Stimulated activated CD4-positive, alpha-beta T cell treated with anti-CD3 and anti-CD28 coated beads, Interleukin-2, amount 100 ng/mL, for 24 hours (primary cell): ENCODE results near the gene SLC16A12.

Experiments
- DNase-seq, 2 donors: peaks; one replicate each; pipeline ENCODE4 v3.0.0-alpha.2; 2020

Gene SLC16A12

DNA sequence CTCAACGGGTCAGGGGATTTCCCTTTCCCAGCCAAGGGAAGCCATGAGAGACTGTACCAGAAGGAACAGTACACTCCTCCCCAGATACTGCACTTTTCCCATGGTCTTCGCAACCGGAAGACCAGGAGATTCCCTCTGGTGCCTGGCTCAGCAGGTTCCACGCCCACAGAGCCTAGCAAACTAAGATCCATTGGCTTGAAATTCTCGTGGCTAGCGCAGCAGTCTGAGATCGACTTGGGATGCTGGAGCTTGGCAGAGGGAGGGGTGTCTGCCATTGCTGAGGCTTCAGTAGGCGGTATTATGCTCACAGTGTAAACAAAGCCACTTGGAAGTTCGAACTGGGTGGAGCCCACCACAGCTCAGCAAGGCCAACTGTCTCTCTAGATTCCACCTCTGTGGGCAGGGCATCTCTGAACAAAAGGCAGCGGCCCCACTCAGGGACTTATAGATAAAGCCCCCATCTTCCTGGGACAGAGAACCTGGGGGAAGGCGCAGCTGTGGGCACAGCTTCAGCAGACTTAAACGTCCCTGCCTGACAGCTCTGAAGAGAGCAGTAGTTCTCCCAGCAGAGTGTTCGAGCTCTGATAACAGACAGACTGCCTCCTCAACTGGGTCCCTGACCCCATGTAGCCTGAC is 29.6 kb downstream of the SLC16A12 start:
- DNase-seq: no peak

DNA sequence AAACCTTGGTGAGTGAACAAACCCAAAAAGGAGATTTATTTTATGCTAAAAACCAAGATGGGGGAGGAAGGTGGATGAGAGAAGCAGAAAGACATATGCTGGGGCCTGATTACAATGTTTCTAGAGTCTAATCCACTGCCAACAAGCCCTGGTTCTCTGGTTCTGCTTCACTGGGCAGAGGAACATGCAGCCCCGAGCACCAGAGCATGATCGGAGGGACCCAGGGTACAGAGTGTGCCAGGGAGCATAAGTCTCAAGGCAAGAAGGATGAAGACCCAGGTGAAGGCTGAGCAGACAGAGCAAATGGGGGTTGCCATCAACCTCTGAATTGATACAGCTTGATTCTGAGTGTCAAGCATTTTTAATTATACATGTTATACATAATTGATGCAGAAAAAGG is 30.7 kb downstream of the SLC16A12 start:
- DNase-seq: no peak

DNA sequence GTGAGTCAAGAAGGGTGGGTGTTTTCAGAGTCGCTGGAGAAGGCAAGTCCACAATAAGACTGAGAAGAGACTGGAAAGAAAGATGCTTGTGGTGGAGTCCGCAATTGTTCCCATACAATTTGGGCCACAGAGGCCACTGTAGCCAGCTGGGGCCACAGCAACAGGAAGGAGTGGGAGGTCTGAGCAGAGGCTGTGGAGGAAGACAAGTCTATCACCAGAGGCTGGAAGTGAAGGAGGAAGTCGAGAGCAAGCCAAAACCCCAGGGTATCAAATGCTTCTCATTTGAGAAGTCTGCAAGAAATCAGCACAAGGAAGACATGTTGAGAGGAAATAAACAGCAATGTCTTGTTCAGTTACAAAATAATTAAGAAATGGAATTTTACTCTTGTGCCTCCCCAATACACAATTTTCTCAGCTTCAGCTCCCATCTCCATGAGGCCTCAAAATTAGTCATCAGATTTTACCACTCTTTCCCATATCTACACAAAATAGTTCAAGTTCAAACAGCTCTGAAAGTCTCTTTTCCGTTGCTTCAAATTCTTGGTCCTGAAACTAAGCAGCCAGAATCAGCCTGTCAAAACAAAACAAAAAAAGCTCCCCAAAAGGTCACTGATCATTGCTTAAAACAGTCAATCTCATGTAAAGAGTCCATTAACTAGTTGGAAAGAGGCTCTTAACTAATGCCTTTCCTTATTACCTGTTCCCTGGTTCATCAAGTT is 31.6 kb downstream of the SLC16A12 start:
- peak in 1 of 2 donors; percentile 1 for DNase-seq

DNA sequence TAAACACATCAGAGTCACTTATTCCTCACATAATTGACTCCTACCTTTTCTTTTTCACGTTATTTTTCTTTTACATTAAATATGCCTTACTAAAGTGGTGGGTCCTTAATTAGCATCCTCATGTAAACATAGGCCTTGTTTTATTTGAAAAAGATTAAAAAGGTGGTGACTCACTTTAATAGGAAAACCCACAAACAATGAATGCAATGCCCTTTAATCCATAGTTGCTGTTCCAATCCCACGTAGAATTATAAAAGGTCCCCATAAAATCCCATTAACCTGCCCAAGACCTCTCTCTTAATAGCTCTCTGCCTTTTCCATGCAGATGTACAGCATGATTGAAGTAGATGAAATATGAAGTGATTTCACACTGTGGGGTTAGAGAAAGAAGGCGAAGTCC is 32.2 kb downstream of the SLC16A12 start:
- DNase-seq: no peak

DNA sequence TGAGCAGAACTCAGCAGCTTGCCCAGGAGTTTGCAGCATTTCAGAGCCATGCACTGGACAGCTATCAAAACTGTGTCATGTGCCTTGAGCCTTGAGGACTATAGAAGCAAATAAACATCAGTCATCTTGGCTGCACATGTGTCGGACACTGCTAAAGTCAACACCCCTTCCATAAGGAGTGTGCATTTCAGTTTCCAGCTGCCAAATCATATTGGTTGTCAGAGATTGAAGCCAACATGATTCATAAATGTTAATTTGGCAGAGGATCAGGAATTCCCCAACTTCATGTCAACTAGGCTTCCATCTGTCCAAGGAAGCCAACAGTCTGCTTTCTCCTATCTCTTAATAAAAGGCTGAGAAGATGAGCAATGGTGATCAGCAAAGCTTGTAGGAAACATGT is 32.8 kb downstream of the SLC16A12 start:
- DNase-seq: no peak

DNA sequence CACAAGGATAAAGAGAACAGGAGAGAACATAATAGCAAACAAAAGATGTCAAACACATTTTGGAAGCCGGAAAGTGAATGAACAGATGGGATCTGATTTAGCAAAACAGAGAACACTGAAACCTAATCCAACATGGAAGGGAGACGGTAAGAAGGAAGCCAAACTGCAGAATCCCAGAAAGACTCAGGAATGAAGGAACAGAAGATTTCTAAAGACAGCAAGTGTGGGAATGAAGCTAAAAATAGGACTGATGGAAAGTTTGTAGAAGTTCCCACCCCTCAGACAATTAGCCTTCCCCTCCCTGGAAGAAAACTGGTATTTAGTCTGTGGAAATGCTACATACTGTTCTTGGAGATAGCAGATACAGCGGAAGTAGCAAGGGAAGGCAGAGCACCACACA is 40.8 kb downstream of the SLC16A12 start:
- DNase-seq: no peak

DNA sequence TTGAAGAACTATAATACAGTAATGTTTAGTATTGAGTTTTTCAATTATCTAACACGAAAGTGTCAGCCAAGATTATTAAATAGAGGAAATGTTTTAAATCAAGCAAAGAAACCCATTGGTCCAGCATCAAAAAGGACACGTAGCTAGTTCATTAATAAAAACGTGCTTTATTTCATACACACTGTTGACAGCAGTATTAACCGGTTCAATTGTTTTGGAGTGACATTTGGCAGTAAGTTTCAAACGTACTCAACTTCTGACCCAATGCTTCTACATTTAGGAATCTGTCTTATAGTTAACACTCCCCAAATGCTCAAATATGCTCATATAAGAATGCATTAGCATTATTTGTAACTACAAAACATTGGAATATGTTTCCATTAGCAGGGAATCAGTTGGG is 41.3 kb downstream of the SLC16A12 start:
- DNase-seq: no peak

DNA sequence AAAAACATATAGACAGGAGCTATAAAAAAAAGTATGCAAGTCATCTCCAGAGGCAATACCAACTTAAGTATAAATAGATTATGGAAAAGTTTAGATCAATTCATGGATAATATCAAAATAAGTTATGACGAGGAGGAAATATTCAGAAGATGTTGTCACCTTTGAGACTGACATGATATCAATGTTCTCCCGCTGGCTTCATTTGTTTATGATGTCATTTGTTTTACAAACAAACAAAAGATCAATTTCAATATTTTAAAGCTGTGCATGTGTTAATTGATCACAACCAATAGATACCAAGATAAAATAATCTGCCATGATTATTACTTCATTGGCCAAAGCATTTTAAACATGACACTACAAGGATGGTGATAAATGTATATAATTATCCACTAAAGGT is 43.5 kb downstream of the SLC16A12 start:
- no peak for DNase-seq

DNA sequence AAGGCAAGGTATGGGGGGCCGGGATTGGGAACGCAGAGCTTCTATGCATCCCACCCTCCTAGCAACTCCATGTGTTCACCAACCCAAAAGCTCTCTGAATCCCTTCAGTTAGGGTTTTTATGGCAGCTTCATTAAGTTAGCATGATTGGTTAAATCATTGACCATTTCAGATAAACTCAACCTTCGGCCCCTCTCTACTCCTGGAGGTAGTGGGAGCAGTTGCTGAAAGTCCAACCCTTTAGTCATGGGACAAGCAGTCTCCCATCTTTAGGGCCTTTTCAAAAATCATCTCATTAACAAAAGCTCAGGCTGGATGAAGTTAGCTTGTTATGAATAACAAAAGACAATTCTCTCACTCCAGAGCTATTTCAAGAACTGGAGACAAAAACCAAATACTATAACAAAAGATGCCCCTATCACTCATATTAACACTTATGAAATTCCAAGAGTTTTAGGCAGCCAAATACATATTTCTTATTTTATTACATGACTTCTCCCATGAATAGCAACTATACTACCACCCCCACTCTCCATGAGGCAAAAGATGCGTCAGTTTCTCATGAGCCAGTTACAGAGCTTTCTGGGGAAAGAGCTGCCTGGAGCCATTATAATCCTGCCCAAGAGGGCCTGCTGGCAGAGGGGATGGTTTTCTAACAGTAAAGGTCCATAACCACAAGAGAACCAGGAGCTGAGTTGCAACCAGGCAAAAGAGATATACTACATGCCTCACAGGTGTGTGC is 44.6 kb downstream of the SLC16A12 start:
- no peak for DNase-seq

DNA sequence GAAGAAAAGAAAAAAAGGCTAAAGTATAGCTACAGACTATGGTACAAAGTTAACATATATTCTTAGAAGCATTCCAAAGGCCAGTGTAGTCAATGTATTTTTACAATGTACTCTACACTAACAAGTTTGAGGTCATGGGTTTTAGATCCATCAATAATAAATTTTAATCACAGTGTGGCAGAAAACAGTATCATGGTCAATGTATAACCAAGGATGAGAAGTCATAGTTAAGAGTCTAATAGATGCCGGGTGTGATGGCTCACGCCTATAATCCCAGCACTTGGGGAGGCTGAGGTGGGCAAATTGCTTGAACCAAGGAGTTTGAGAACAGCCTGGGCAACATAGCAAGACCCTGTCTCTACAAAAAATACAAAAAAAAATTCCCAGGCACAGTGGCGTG is 53.1 kb downstream of the SLC16A12 start:
- no peak for DNase-seq

DNA sequence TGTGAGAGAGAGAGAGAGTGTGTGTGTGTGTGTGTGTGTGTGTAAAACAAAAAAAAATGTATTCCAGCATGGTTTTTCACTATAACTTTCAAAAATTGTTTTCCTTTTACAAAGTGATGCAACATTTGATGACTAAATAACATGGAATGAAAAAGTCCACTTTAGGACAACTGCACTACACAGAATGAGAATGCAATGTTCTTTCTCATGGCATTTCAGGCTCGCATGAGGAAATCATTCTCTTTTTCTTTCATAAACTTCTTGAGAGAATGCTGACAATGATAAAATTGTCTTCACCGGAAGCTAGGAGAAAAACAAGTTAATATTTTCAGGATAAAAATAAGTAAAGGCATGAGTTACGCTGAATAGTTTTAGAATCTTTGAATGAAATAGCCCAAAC is 53.7 kb downstream of the SLC16A12 start:
- DNase-seq: no peak

DNA sequence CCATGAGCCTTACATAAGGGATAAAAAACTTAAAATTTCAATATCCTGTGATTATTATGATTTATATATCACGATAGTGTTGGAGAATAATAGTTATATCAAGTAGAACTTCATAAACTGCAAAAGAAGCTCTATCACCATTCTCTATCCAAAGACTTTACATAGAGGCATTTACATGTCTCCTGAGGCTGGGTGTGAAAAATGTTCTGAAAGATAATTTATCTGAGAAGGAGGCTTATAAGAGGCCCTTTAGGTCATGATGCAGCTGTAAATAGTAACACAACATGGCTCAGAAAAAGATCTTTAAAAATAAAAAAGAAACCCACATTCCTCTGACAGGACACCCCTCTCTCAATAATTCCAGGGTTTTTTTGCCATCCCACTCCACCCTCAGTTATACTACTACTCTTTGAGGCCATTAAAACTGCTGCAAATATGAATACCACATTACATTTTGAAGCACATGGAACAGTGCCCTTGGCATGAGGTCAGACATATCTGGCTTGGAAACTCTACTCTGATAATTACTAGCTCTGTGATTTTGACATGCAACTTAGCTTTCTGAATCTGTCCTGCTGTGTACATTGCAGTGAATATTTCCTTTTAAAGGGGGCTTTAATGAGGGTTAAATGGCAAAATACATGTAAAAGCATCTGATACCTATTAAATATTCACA is 55.5 kb downstream of the SLC16A12 start:
- DNase-seq: no peak

DNA sequence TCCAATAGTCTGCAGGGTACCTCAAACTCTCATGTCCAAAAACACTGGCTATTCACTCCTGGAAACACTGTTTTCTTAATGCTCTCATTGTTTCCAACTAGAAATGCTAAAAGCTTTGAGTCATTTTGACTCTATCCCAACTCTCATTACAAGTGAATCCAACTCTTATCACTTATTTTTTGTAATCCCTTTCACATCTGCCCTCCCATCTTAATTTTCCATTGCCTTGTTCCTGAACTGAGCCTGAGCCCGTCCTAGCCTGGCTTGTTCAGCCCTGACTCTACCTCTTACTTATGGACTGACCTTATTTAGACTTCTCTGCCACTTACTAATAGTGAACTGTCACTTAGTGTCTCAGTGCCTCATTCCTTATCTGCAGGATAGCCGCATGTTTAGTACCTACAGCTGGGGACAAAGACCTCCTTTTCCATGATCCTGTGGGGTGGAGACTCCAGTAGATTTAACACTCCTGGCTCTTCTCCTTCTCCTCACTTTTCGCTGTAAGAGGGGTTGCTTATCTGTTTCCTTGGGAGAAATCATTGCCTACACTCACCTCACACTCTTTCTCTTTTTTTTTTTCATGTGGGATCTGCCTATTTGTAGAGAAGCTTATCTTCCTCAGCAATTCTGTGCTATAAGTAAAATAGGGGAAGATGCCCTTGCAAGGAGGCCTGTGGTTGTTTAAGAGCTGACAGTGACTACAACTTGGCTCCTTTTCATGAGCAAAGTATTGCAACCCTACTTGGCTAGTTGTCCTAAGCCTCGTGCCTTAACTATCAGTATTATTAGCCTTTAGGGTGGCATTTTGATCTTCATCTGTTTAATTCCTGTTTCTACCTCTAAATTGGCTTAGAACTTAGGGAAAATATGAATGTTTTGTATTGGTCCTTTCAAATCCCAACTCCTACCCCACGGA is 56.4 kb downstream of the SLC16A12 start:
- no peak for DNase-seq

DNA sequence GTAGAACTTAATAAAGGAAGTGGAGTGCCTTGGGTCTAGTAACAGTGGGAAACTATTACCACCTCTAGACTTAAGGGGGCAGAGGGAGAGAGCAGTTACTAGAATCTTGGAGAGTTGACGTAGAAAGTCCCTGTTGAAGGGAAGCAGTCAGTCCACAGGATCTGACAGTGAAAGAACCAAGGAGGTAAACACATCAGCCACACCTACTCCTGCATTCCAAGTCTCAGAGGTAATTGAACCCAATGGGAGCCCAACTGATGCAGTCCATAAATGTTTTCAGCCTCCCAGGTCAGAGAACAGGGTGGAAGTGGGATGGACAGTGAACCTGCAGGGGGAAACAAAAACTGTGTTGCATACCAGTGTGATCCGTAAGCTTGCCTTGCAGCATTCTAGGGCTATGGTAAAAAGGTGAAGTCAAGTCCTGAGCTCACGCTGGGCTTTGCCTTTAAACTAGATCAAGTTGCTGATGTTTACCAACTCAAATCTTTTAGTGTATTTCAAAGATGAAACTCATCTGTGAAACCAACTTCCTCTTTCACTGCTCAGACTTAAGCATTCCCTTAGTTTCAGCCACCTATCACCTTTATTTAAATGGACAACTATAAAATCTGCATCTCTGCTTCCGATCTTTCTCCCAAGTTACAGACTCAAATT is 57.2 kb downstream of the SLC16A12 start:
- no peak for DNase-seq

DNA sequence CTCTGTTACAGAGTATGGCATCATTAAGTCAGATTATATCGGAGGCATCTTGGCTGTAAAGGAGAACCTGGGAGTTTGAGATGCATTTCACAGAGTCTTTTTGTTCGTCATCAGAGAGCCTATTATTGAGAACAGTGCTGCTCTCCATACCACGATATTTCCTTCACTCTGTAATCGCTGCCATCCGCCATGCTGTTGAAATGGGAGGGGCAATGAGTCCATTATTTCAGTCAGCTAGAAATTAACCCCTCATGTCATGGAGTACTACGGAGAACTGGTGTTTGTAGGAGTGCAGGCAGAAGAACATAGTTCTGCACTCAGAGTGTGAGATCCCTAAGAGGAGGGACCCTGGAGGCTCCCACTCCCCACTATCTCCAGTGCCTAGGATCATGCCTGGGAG is 59.2 kb downstream of the SLC16A12 start:
- DNase-seq: no peak

DNA sequence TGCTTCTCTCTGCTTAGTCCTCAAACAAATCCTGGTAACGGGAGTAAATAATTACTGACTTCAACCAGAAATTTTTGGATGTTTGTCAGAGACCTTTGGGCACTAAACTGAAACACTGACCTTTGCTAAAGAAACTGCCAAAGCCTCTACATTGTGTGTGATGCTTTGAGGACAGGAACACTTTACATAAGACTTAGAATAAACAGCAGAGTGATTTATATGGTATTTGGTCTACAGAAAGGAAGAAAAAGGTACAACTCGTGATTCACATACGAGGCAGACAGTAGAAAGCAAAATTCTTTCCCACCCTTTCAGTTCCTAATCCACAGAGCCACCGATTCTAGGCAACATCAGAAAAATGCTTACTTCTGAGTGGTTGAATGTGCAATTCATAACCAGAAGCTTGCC is 59.8 kb downstream of the SLC16A12 start:
- DNase-seq: no peak

DNA sequence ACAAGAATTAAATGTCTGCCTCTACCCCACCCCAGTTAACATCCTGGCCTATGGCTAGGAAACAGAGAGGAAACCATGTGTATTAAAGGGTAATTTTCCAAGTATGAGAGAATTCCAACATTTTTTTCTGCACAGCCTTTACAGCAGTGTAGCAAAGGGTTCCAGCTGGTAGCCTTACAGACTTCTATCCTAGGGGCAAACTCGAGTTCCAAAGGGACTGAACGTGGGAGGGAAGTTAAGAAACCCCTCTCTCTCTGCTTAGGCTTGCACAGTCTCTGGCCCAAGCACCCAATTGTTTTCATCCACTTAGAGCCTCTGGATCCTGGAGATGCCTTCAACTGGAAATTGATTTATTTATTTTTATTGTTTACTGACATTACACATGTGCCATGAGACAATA is 60.3 kb downstream of the SLC16A12 start:
- DNase-seq: no peak

DNA sequence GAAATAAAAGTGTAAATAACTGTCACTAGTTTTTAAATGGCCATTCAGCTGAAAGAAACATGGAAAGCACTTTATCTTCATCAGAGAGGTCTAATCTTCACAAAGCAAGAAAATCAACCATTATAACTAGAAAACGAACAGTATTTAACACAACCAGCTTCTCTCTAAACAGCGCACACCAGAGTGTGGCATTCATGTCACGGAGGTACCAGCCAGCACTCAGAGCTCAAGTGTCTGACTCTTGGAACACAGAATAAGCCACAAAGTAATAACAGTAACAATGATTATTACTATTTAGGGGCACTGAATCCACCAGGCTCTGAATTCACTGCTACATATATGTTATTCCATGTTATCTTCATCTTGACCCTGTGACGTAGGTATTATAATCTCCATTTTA is 60.9 kb downstream of the SLC16A12 start:
- no peak for DNase-seq

DNA sequence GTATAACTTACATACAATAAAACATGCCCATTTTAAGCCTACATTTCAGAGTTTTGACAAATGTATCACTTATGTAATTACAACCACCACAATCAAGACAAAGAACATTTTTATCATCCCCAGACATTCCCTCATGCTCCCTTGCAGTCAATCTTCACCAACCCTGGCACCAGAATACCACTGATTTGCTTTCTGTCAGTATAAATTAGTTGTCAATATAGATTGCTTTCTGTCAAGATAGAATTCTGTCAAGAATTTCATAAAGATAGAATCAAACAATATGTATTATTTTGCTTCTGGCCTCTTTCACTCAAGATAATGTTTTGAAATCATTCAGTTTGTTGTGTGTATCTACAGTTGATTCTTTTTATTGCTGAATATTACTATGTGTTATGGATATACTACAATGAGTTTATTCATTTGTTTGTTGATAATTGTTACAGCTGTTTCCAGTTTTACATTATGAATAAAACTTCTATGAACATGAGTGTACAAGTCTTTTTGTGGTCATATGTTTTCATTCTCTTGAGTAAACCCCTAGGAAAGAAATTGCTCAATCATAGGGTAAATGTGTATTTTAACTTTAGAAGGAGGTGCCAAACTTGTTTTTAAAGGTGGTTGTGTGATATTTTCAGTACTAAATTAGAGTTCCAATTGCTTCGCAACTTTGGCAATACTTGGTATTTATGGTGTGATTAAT is 64.1 kb downstream of the SLC16A12 start:
- DNase-seq: no peak

DNA sequence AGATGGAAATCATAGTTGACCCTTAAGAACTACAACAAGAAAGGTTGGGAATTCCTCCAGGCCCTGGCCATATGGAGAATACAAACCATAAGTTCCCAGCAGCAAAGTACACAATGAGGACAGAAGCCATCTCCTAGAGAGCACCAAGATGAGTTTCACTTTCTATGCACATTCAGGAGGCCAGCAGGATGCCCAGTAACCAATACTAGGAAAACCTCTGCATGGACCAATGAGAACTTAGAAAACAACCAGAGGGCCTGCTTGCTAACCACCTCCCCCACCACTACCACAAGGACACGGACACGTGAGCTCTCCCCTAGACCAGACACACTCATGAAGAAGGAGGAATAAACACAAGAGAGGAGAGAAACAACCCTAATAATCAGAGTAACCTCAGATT is 64.8 kb downstream of the SLC16A12 start:
- no peak for DNase-seq

DNA sequence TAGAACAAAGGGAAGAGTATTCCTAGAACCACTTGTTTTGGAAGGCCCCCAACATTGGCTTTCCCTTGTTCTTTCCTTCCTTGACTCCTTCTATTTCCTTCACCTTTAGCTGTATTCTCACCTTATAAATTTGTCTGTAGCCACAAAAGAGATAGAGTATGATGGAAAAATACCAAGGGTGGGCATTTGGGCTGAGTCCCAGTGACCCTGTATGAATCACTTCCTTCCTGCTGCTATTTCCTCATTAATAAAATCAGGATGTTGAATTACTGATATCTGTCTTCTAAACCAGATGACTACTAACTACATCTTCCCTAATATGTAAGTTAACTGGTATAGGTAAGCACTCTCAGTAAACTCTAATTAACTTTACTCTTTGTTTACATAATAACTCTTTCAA is 65.9 kb downstream of the SLC16A12 start:
- no peak for DNase-seq
